A549 treated with dexamethasone at 1 μM for 4 hours (cell line): ENCODE measurements around the gene GUF1. TPM values are rescaled to one million over a fixed set of nuclear protein-coding genes. Genes with fewer than 3 reads are reported as not detected.

Experiments
- total RNA-seq: library from RNA; stranded (reverse); fragments of 200-300 nt; extraction: Qiagen RNA extraction; gene quantifications from 5 replicates; pipeline ENCODE4 v1.2.3, GENCODE V29; 2022

Gene GUF1
- 8.2 to 11.2 TPM (median 10.4 TPM) in 5 replicates for total RNA-seq

GRCh38 chr4:44678094-44679041 lies at the start of gene GUF1:
GUF1 (plus strand) TSS chr4:44678420; CDS start chr4:44678623, 203 bp downstream.

GRCh38 chr4:44651425-44651824 lies 26.8 kb upstream of the GUF1 start, which contains the start of gene YIPF7:
YIPF7 (minus strand) TSS chr4:44651625; CDS start chr4:44650100, 1,525 bp downstream.

GRCh38 chr4:44726038-44726871 lies 48.0 kb downstream of the GUF1 start, which contains the start of gene GNPDA2:
GNPDA2 (minus strand) TSS chr4:44726556; CDS start chr4:44722207, 4,349 bp downstream.

Other genes with a start within 250 kb of the GUF1 start
- not detected in 5 replicates for gene KCTD8, start 229.6 kb upstream of the GUF1 start, total RNA-seq
- not detected in 5 replicates for gene YIPF7, start 26.8 kb upstream of the GUF1 start, total RNA-seq
- 8.1 to 11.1 TPM (median 10.5 TPM) in 5 replicates for gene GNPDA2, start 48.1 kb downstream of the GUF1 start, total RNA-seq